GM18507 (cell line): Measurements from ENCODE around the gene RETREG3.
A peak's percentile ranks its signal among the peaks of the same experiment; 100 is the strongest.
"Not testable (repeated sequence)": the region's sequence is repeated elsewhere in the genome, so short reads cannot be mapped to it uniquely, and the experiment has no call there.

ENCODE experiments used
- DNase-seq: peaks from one replicate; pipeline ENCODE4 v3.0.0; 2011; ENCODE audit warnings: low read depth; ENCODE audit not compliant: insufficient read length; ENCODE audit errors: extremely low spot score
- FAIRE-seq: peaks from 2 replicates; lab custom pipeline; 2011; peaks lifted over from hg19 to GRCh38; lab: Jason Lieb, UNC

RETREG3 gene

GRCh38 chr17:42609182-42609813, at the start of gene RETREG3, which contains the start of gene TUBG1:
RETREG3 (minus strand) TSS chr17:42609374; CDS start chr17:42609324, 50 bp downstream.
TUBG1 (plus strand) TSS chr17:42609683; CDS start chr17:42609738, 55 bp downstream.
- DNase-seq (peak; percentile 98), FAIRE-seq (peak; percentile 100)

GRCh38 chr17:42657824-42658588, 48.8 kb upstream of the RETREG3 start:
- DNase-seq (no peak), FAIRE-seq (no peak)

GRCh38 chr17:42655528-42655927, 46.4 kb upstream of the RETREG3 start:
- no peak for DNase-seq
- FAIRE-seq, result no peak

- FAIRE-seq, result no peak
- DNase-seq, result no peak
These were observed 44.3 kb upstream of the RETREG3 start for GRCh38 chr17:42653179-42654124.

GRCh38 chr17:42651392-42651791, 42.2 kb upstream of the RETREG3 start:
- FAIRE-seq (no peak), DNase-seq (no peak)

GRCh38 chr17:42647778-42648177, 38.6 kb upstream of the RETREG3 start:
- DNase-seq (no peak), FAIRE-seq (no peak)

GRCh38 chr17:42642336-42642735, 33.2 kb upstream of the RETREG3 start:
- DNase-seq (no peak), FAIRE-seq (no peak)

GRCh38 chr17:42640121-42640520, 30.9 kb upstream of the RETREG3 start:
- FAIRE-seq (no peak), DNase-seq (no peak)

GRCh38 chr17:42639525-42640113, 30.4 kb upstream of the RETREG3 start:
- DNase-seq (no peak), FAIRE-seq (no peak)

- DNase-seq (no peak), FAIRE-seq (no peak)
These were observed 23.8 kb upstream of the RETREG3 start for GRCh38 chr17:42632949-42633444.

GRCh38 chr17:42629411-42630009, 20.3 kb upstream of the RETREG3 start:
- FAIRE-seq (no peak), DNase-seq (no peak)

GRCh38 chr17:42627032-42627764, 18.0 kb upstream of the RETREG3 start:
- DNase-seq, FAIRE-seq: not testable (repeated sequence)

- DNase-seq (no peak), FAIRE-seq (no peak)
These were observed 14.8 kb upstream of the RETREG3 start for GRCh38 chr17:42623732-42624596.

- FAIRE-seq (no peak), DNase-seq (no peak)
These were observed 14.1 kb upstream of the RETREG3 start for GRCh38 chr17:42623271-42623670.

GRCh38 chr17:42621987-42622386, 12.8 kb upstream of the RETREG3 start:
- not testable (repeated sequence) for DNase-seq, FAIRE-seq

- FAIRE-seq (peak; percentile 99), DNase-seq (peak; percentile 71)
These were observed 9.4 kb upstream of the RETREG3 start for GRCh38 chr17:42618442-42619150.

- DNase-seq (no peak), FAIRE-seq (no peak)
These were observed 8.8 kb upstream of the RETREG3 start for GRCh38 chr17:42617956-42618431.
